Cardiac muscle cell (in vitro differentiated cells and primary cell): ENCODE results near the gene NINJ2. TPM values are rescaled to one million over a fixed set of nuclear protein-coding genes. Genes with fewer than 3 reads are reported as not detected.

Experiments
- DNase-seq, 2 donors: peaks; one replicate each; pipeline versions ENCODE4 v3.0.0 to v3.0.0-alpha.2; 2010 to 2017; ENCODE audit warnings: low read depth in 1 of 2, low spot score in 1 of 2
- H3K27ac ChIP-seq: fragments of 200-600 bp; sonication (generic); 2 replicates; pipeline ENCODE4 v1.5.1; 2016
- H3K27me3 ChIP-seq: fragments of 200-600 bp; sonication (generic); 2 replicates; pipeline ENCODE4 v1.6.0; 2016; ENCODE audit warnings: control low read depth
- H3K36me3 ChIP-seq: fragments of 200-600 bp; sonication (generic); 2 replicates; pipeline ENCODE4 v1.5.1; 2016; ENCODE audit warnings: control low read depth
- H3K4me1 ChIP-seq: fragments of 200-600 bp; sonication (generic); 2 replicates; pipeline ENCODE4 v1.8.1; 2017; ENCODE audit warnings: low read depth, mild to moderate bottlenecking, mixed run types
- H3K4me3 ChIP-seq: fragments of 200-600 bp; sonication (generic); 2 replicates; pipeline ENCODE4 v1.5.1; 2016; ENCODE audit warnings: mild to moderate bottlenecking
- H3K9me3 ChIP-seq: fragments of 200-600 bp; sonication (generic); 2 replicates; pipeline ENCODE4 v1.5.1; 2017; ENCODE audit warnings: low read depth, mild to moderate bottlenecking, control low read depth
- CTCF ChIP-seq: IDR thresholded peaks from 2 replicates; pipeline ENCODE4 v1.5.1; 2012; ENCODE audit warnings: low read depth, mild to moderate bottlenecking, low read length
- polyA plus RNA-seq: library from polyadenylated mRNA; unstranded; fragments of >200 nt; fragmentation: Nextera tagmentation; extraction: Ambion mirVana; gene quantifications from 2 replicates; pipeline ENCODE4 v1.2.1, GENCODE V29; 2016
- total RNA-seq: library from RNA; depleted of rRNA; stranded (reverse); fragments of >200 nt; gene quantifications from 2 replicates; pipeline ENCODE4 v1.2.3, GENCODE V29; 2016

NINJ2 gene
- total and polyA plus RNA-seq, 2 experiments from 2014 or later: 2.3 TPM; not detected in 1

- TF ChIP-seq CTCF: no peak
- H3K27ac ChIP-seq: no peak overlapping the region
- DNase-seq: no peak
- no peaks in the 10 kb centered on the region for H3K36me3 ChIP-seq
- H3K4me1 ChIP-seq: peaks cover 6% of the 10 kb centered on the region
- H3K9me3 ChIP-seq: no peaks in the 10 kb centered on the region
- no peak overlapping the region for H3K4me3 ChIP-seq
- no peaks in the 10 kb centered on the region for H3K27me3 ChIP-seq
Observed at GRCh38 chr12:601976-602699, 61.1 kb downstream of the NINJ2 start.

GRCh38 chr12:599756-600155 is 63.5 kb downstream of the NINJ2 start:
- H3K27me3 ChIP-seq: no peaks in the 10 kb centered on the region
- no peaks in the 10 kb centered on the region for H3K9me3 ChIP-seq
- no peak for DNase-seq
- TF ChIP-seq CTCF: no peak
- peaks cover under 1% of the 10 kb centered on the region for H3K4me1 ChIP-seq
- no peak overlapping the region for H3K27ac ChIP-seq
- H3K4me3 ChIP-seq: no peak overlapping the region
- no peaks in the 10 kb centered on the region for H3K36me3 ChIP-seq

GRCh38 chr12:597926-598568 is 65.2 kb downstream of the NINJ2 start:
- no peaks in the 10 kb centered on the region for H3K36me3 ChIP-seq
- no peak overlapping the region for H3K4me3 ChIP-seq
- TF ChIP-seq CTCF: no peak
- no peaks in the 10 kb centered on the region for H3K9me3 ChIP-seq
- DNase-seq: no peak
- H3K27ac ChIP-seq: no peak overlapping the region
- H3K27me3 ChIP-seq: no peaks in the 10 kb centered on the region
- H3K4me1 ChIP-seq: peaks cover 2% of the 10 kb centered on the region

- H3K36me3 ChIP-seq: no peaks in the 10 kb centered on the region
- peak overlapping the region; percentile 91 for H3K27ac ChIP-seq
- H3K27me3 ChIP-seq: no peaks in the 10 kb centered on the region
- H3K4me1 ChIP-seq: peaks cover 22% of the 10 kb centered on the region
- H3K9me3 ChIP-seq: no peaks in the 10 kb centered on the region
- no peak overlapping the region for H3K4me3 ChIP-seq
- no peak for TF ChIP-seq CTCF
- no peak for DNase-seq
Observed at GRCh38 chr12:593396-594270, 69.6 kb downstream of the NINJ2 start.

- no peak for TF ChIP-seq CTCF
- H3K27ac ChIP-seq: peak overlapping the region; percentile 91
Observed at GRCh38 chr12:592024-592505, 71.2 kb downstream of the NINJ2 start.

More at GRCh38 chr12:592024-592505, 71.2 kb downstream of the NINJ2 start:
- Histone ChIP-seq H3K9me3 (no peaks in the 10 kb centered on the region), H3K36me3 (no peaks in the 10 kb centered on the region), H3K4me1 (peaks cover 22% of the 10 kb centered on the region), H3K27me3 (no peaks in the 10 kb centered on the region), H3K4me3 (no peak overlapping the region)
- DNase-seq: no peak
